CD4-positive, CD25-positive, alpha-beta regulatory T cell (primary cell): ENCODE measurements around the gene SLC30A4. TPM values are rescaled to one million over a fixed set of nuclear protein-coding genes. Genes with fewer than 3 reads are reported as not detected.

Source experiments
- ATAC-seq, 2 donors: fragments of 150-1000 bp; cut with Tn5 transposase; one replicate each; pipeline ENCODE4 v1.10.0; 2021; ENCODE audit warnings: low read depth in 2 of 2, moderate number of reproducible peaks in 2 of 2, moderate library complexity in 1 of 2
- DNase-seq, 3 donors: peaks; one replicate each; pipeline versions ENCODE4 v3.0.0 to v3.0.0-alpha.2; 2012 to 2022; ENCODE audit warnings: mixed read lengths in 1 of 3
- H3K27ac ChIP-seq: one replicate; pipeline ENCODE4 v1.7.0; 2013; ENCODE audit warnings: mild to moderate bottlenecking, low read length; ENCODE audit not compliant: insufficient read depth, poor library complexity, severe bottlenecking
- H3K27me3 ChIP-seq: one replicate; pipeline ENCODE4 v1.7.0; 2013; ENCODE audit warnings: low read length; ENCODE audit not compliant: control insufficient read depth, insufficient read depth
- H3K36me3 ChIP-seq: one replicate; pipeline ENCODE4 v1.7.0; 2013; ENCODE audit warnings: mild to moderate bottlenecking, low read length, moderate library complexity; ENCODE audit not compliant: control insufficient read depth, insufficient read depth
- H3K4me1 ChIP-seq: 2 replicates; pipeline ENCODE4 v1.7.0; 2013; ENCODE audit warnings: mild to moderate bottlenecking, low read length; ENCODE audit not compliant: insufficient read depth, control insufficient read depth, poor library complexity, severe bottlenecking
- H3K4me3 ChIP-seq: one replicate; pipeline ENCODE4 v1.7.0; 2013; ENCODE audit warnings: low read depth, mild to moderate bottlenecking, low read length, moderate library complexity
- H3K9me3 ChIP-seq, 2 experiments: 1 replicate in 1 of 2; 2 replicates in 1 of 2; pipeline ENCODE4 v1.7.0; 2013; ENCODE audit warnings: low read length in 2 of 2, mild to moderate bottlenecking in 1 of 2, moderate library complexity in 1 of 2; ENCODE audit not compliant: control insufficient read depth in 2 of 2
- H3K27ac Mint-ChIP-seq, 3 donors: one replicate each; pipeline ENCODE4 v1.8.0; 2020 to 2022; ENCODE audit warnings: mild to moderate bottlenecking in 3 of 3, mixed read lengths in 3 of 3, moderate library complexity in 2 of 3
- H3K27me3 Mint-ChIP-seq: one replicate; pipeline ENCODE4 v1.8.0; 2022; ENCODE audit warnings: mild to moderate bottlenecking, mixed read lengths
- H3K36me3 Mint-ChIP-seq: one replicate; pipeline ENCODE4 v1.8.0; 2020; ENCODE audit warnings: mixed read lengths
- H3K4me1 Mint-ChIP-seq, 4 donors: one replicate each; pipeline ENCODE4 v1.8.0; 2020 to 2022; ENCODE audit warnings: mixed read lengths in 4 of 4, mild to moderate bottlenecking in 1 of 4
- H3K4me3 Mint-ChIP-seq, 4 donors: one replicate each; pipeline ENCODE4 v1.8.0; 2020 to 2022; ENCODE audit warnings: mild to moderate bottlenecking in 4 of 4, mixed read lengths in 4 of 4, moderate library complexity in 3 of 4
- H3K9me3 Mint-ChIP-seq, 7 donors: one replicate each; pipeline ENCODE4 v1.8.0; 2020 to 2022; ENCODE audit warnings: mixed read lengths in 7 of 7, mild to moderate bottlenecking in 3 of 7, moderate library complexity in 2 of 7
- polyA plus RNA-seq, 4 donors: library from polyadenylated mRNA; unstranded; fragments of 300-500 nt; fragmentation: Illumina TruSeq; gene quantifications; one replicate each; pipeline ENCODE4 v1.2.3, GENCODE V29; 2021
- total RNA-seq: library from RNA; stranded (reverse); gene quantifications from one replicate; pipeline ENCODE4 v1.2.3, GENCODE V29; 2022

Gene SLC30A4
- total RNA-seq (0.94 TPM), polyA plus RNA-seq (under 1 TPM; 0.19 to 0.52 (median 0.36) TPM)

GRCh38 chr15:45522328-45523165 lies at the start of gene SLC30A4:
Gene SLC30A4 (minus strand): TSS chr15:45522755. CDS start chr15:45522354, 401 bp downstream.
- Mint-ChIP-seq H3K4me3 (peak within 1 kb of the TSS; percentile 88 to 96 (median 92)), H3K27me3 (peaks cover 53% of the 10 kb centered on the region), H3K36me3 (peaks cover 4% of the 10 kb centered on the region), H3K4me1 (peaks cover 9 to 20% (median 15%) of the 10 kb centered on the region in 4 donors), H3K9me3 (peaks cover 0 to 2% (median 0%) of the 10 kb centered on the region in 7 donors), H3K27ac (peak within 1 kb of the TSS; percentile 60 to 87 (median 68))
- Histone ChIP-seq H3K27ac (no peak within 1 kb of the TSS), H3K4me3 (peak within 1 kb of the TSS; percentile 93), H3K36me3 (no peaks in the 10 kb centered on the region), H3K9me3 (no peaks in the 10 kb centered on the region), H3K27me3 (peaks cover 15% of the 10 kb centered on the region), H3K4me1 (peaks cover 19% of the 10 kb centered on the region)
- ATAC-seq (peak; percentile 78 to 83), DNase-seq (peak; percentile 40 to 62 (median 55))

GRCh38 chr15:45555934-45556608 lies 33.5 kb upstream of the SLC30A4 start:
- Histone ChIP-seq H3K27me3 (peaks cover 12% of the 10 kb centered on the region), H3K27ac (no peak overlapping the region), H3K9me3 (no peaks in the 10 kb centered on the region), H3K36me3 (no peaks in the 10 kb centered on the region), H3K4me3 (no peak overlapping the region), H3K4me1 (no peaks in the 10 kb centered on the region)
- H3K27ac Mint-ChIP-seq, result no peak overlapping the region
- peaks cover 0 to 1% (median 0%) of the 10 kb centered on the region in 7 donors for H3K9me3 Mint-ChIP-seq
- H3K4me3 Mint-ChIP-seq, result no peak overlapping the region
- no peaks in the 10 kb centered on the region for H3K36me3 Mint-ChIP-seq
- ATAC-seq (no peak), DNase-seq (no peak)
- peaks cover 47% of the 10 kb centered on the region for H3K27me3 Mint-ChIP-seq
- no peaks in the 10 kb centered on the region for H3K4me1 Mint-ChIP-seq

- DNase-seq (no peak), ATAC-seq (no peak)
- Mint-ChIP-seq H3K27me3 (peaks cover 40% of the 10 kb centered on the region), H3K36me3 (no peaks in the 10 kb centered on the region), H3K4me1 (no peaks in the 10 kb centered on the region), H3K27ac (no peak overlapping the region), H3K9me3 (peaks cover 0 to 1% (median 0%) of the 10 kb centered on the region in 7 donors), H3K4me3 (no peak overlapping the region)
- Histone ChIP-seq H3K27ac (no peak overlapping the region), H3K9me3 (no peaks in the 10 kb centered on the region), H3K27me3 (peaks cover 9% of the 10 kb centered on the region), H3K4me3 (no peak overlapping the region), H3K4me1 (no peaks in the 10 kb centered on the region), H3K36me3 (no peaks in the 10 kb centered on the region)
These were observed 29.1 kb upstream of the SLC30A4 start for GRCh38 chr15:45551676-45552075.

- H3K4me3 ChIP-seq, result no peak overlapping the region
- DNase-seq (no peak), ATAC-seq (no peak)
- H3K4me1 ChIP-seq, result no peaks in the 10 kb centered on the region
- Mint-ChIP-seq H3K4me1 (no peaks in the 10 kb centered on the region), H3K27me3 (peaks cover 36% of the 10 kb centered on the region), H3K4me3 (no peak overlapping the region), H3K36me3 (no peaks in the 10 kb centered on the region), H3K9me3 (peaks cover 0 to 1% (median 0%) of the 10 kb centered on the region in 7 donors), H3K27ac (no peak overlapping the region)
- H3K27me3 ChIP-seq, result peaks cover 8% of the 10 kb centered on the region
- H3K36me3 ChIP-seq, result no peaks in the 10 kb centered on the region
- H3K27ac ChIP-seq, result no peak overlapping the region
- no peaks in the 10 kb centered on the region for H3K9me3 ChIP-seq
These were observed 27.9 kb upstream of the SLC30A4 start for GRCh38 chr15:45550436-45550835.

GRCh38 chr15:45549541-45550220 lies 27.1 kb upstream of the SLC30A4 start:
- Histone ChIP-seq H3K27me3 (peaks cover 8% of the 10 kb centered on the region), H3K4me3 (no peak overlapping the region), H3K4me1 (no peaks in the 10 kb centered on the region), H3K36me3 (no peaks in the 10 kb centered on the region), H3K9me3 (no peaks in the 10 kb centered on the region), H3K27ac (no peak overlapping the region)
- Mint-ChIP-seq H3K4me1 (no peaks in the 10 kb centered on the region), H3K27ac (no peak overlapping the region), H3K36me3 (no peaks in the 10 kb centered on the region), H3K4me3 (no peak overlapping the region), H3K27me3 (peaks cover 29% of the 10 kb centered on the region), H3K9me3 (peaks cover 0 to 1% (median 0%) of the 10 kb centered on the region in 7 donors)
- no peak for DNase-seq
- ATAC-seq, result no peak

GRCh38 chr15:45548753-45549520 lies 26.4 kb upstream of the SLC30A4 start:
- no peak for ATAC-seq
- H3K9me3 ChIP-seq, result no peaks in the 10 kb centered on the region
- H3K27ac Mint-ChIP-seq, result no peak overlapping the region

GRCh38 chr15:45546789-45547188 lies 24.2 kb upstream of the SLC30A4 start:
- H3K36me3 Mint-ChIP-seq, result no peaks in the 10 kb centered on the region
- no peak overlapping the region for H3K4me3 Mint-ChIP-seq
- Histone ChIP-seq H3K9me3 (no peaks in the 10 kb centered on the region), H3K4me1 (no peaks in the 10 kb centered on the region), H3K27me3 (no peaks in the 10 kb centered on the region), H3K27ac (no peak overlapping the region), H3K36me3 (no peaks in the 10 kb centered on the region), H3K4me3 (no peak overlapping the region)
- no peaks in the 10 kb centered on the region for H3K4me1 Mint-ChIP-seq
- peaks cover 0 to 1% (median 0%) of the 10 kb centered on the region in 7 donors for H3K9me3 Mint-ChIP-seq
- no peak for DNase-seq
- H3K27ac Mint-ChIP-seq, result no peak overlapping the region
- ATAC-seq, result no peak
- peaks cover 11% of the 10 kb centered on the region for H3K27me3 Mint-ChIP-seq

More at GRCh38 chr15:45548753-45549520, 26.4 kb upstream of the SLC30A4 start:
- Histone ChIP-seq H3K36me3 (no peaks in the 10 kb centered on the region), H3K27me3 (peaks cover 6% of the 10 kb centered on the region), H3K27ac (no peak overlapping the region), H3K4me1 (no peaks in the 10 kb centered on the region), H3K4me3 (no peak overlapping the region)
- Mint-ChIP-seq H3K27me3 (peaks cover 23% of the 10 kb centered on the region), H3K36me3 (no peaks in the 10 kb centered on the region), H3K4me3 (no peak overlapping the region), H3K4me1 (no peaks in the 10 kb centered on the region), H3K9me3 (peaks cover 0 to 1% (median 0%) of the 10 kb centered on the region in 7 donors)
- no peak for DNase-seq
